Measurements from ENCODE around the gene MTRF1L.

The MTRF1L gene

GRCh38 chr6:153002613-153003365 lies at the start of gene MTRF1L:
MTRF1L (minus strand) TSS chr6:153002709; CDS start chr6:153002685, 24 bp downstream.
- Mint-ChIP-seq H3K4me3 (peak within 1 kb of the TSS; percentile 95), H3K9me3 (no peaks in the 10 kb centered on the region), H3K27ac (peak within 1 kb of the TSS; percentile 83), H3K36me3 (peaks cover 10% of the 10 kb centered on the region), H3K27me3 (no peaks in the 10 kb centered on the region), H3K4me1 (peaks cover 31% of the 10 kb centered on the region)
- peak; percentile 97 for ATAC-seq

GRCh38 chr6:153051801-153052200 lies 49.3 kb upstream of the MTRF1L start:
- Mint-ChIP-seq H3K27me3 (peaks cover 23% of the 10 kb centered on the region), H3K4me1 (no peaks in the 10 kb centered on the region), H3K4me3 (no peak overlapping the region), H3K36me3 (no peaks in the 10 kb centered on the region), H3K9me3 (peaks cover 5% of the 10 kb centered on the region), H3K27ac (no peak overlapping the region)
- no peak for ATAC-seq

GRCh38 chr6:153048631-153049030 lies 46.1 kb upstream of the MTRF1L start:
- Mint-ChIP-seq H3K27me3 (peaks cover 5% of the 10 kb centered on the region), H3K36me3 (no peaks in the 10 kb centered on the region), H3K9me3 (peaks cover 5% of the 10 kb centered on the region), H3K27ac (no peak overlapping the region), H3K4me1 (no peaks in the 10 kb centered on the region), H3K4me3 (no peak overlapping the region)
- no peak for ATAC-seq

GRCh38 chr6:153047386-153047785 lies 44.9 kb upstream of the MTRF1L start:
- no peak for ATAC-seq
- Mint-ChIP-seq H3K4me1 (no peaks in the 10 kb centered on the region), H3K36me3 (no peaks in the 10 kb centered on the region), H3K4me3 (no peak overlapping the region), H3K27ac (no peak overlapping the region), H3K9me3 (peaks cover 5% of the 10 kb centered on the region), H3K27me3 (peaks cover 4% of the 10 kb centered on the region)

- ATAC-seq = no peak
- Mint-ChIP-seq H3K9me3 (no peaks in the 10 kb centered on the region), H3K27me3 (peaks cover 8% of the 10 kb centered on the region), H3K4me1 (no peaks in the 10 kb centered on the region), H3K27ac (no peak overlapping the region), H3K4me3 (no peak overlapping the region), H3K36me3 (no peaks in the 10 kb centered on the region)
These were observed 42.8 kb upstream of the MTRF1L start for GRCh38 chr6:153045271-153045670.

GRCh38 chr6:153044295-153044694 lies 41.8 kb upstream of the MTRF1L start:
- no peak overlapping the region for H3K27ac Mint-ChIP-seq
- H3K4me3 Mint-ChIP-seq = no peak overlapping the region
- no peaks in the 10 kb centered on the region for H3K36me3 Mint-ChIP-seq
- H3K4me1 Mint-ChIP-seq = no peaks in the 10 kb centered on the region
- H3K9me3 Mint-ChIP-seq = no peaks in the 10 kb centered on the region
- H3K27me3 Mint-ChIP-seq = peaks cover 8% of the 10 kb centered on the region
- no peak for ATAC-seq

- H3K27ac Mint-ChIP-seq = no peak overlapping the region
- peaks cover 8% of the 10 kb centered on the region for H3K27me3 Mint-ChIP-seq
- no peak overlapping the region for H3K4me3 Mint-ChIP-seq
- no peaks in the 10 kb centered on the region for H3K9me3 Mint-ChIP-seq
- no peak for ATAC-seq
- no peaks in the 10 kb centered on the region for H3K4me1 Mint-ChIP-seq
- no peaks in the 10 kb centered on the region for H3K36me3 Mint-ChIP-seq
These were observed 41.2 kb upstream of the MTRF1L start for GRCh38 chr6:153043719-153044118.

- Mint-ChIP-seq H3K9me3 (no peaks in the 10 kb centered on the region), H3K36me3 (no peaks in the 10 kb centered on the region), H3K4me1 (no peaks in the 10 kb centered on the region), H3K4me3 (no peak overlapping the region), H3K27me3 (peaks cover 29% of the 10 kb centered on the region), H3K27ac (no peak overlapping the region)
- no peak for ATAC-seq
These were observed 36.0 kb upstream of the MTRF1L start for GRCh38 chr6:153038378-153039057.

- Mint-ChIP-seq H3K9me3 (no peaks in the 10 kb centered on the region), H3K4me1 (no peaks in the 10 kb centered on the region), H3K36me3 (no peaks in the 10 kb centered on the region), H3K27ac (no peak overlapping the region), H3K4me3 (no peak overlapping the region), H3K27me3 (peaks cover 32% of the 10 kb centered on the region)
- no peak for ATAC-seq
These were observed 31.6 kb upstream of the MTRF1L start for GRCh38 chr6:153034139-153034538.

GRCh38 chr6:153032255-153032882 lies 29.9 kb upstream of the MTRF1L start:
- Mint-ChIP-seq H3K4me1 (no peaks in the 10 kb centered on the region), H3K27me3 (peaks cover 34% of the 10 kb centered on the region), H3K27ac (no peak overlapping the region), H3K4me3 (no peak overlapping the region), H3K9me3 (no peaks in the 10 kb centered on the region), H3K36me3 (no peaks in the 10 kb centered on the region)
- no peak for ATAC-seq

- H3K27ac Mint-ChIP-seq = no peak overlapping the region
- no peaks in the 10 kb centered on the region for H3K36me3 Mint-ChIP-seq
- no peaks in the 10 kb centered on the region for H3K4me1 Mint-ChIP-seq
- H3K4me3 Mint-ChIP-seq = no peak overlapping the region
- peaks cover 25% of the 10 kb centered on the region for H3K27me3 Mint-ChIP-seq
- ATAC-seq = no peak
- H3K9me3 Mint-ChIP-seq = no peaks in the 10 kb centered on the region
These were observed 28.9 kb upstream of the MTRF1L start for GRCh38 chr6:153031335-153031955.

GRCh38 chr6:153028963-153029362 lies 26.5 kb upstream of the MTRF1L start:
- Mint-ChIP-seq H3K4me1 (peaks cover 5% of the 10 kb centered on the region), H3K27ac (no peak overlapping the region)
- ATAC-seq = no peak

GRCh38 chr6:153028286-153028685 lies 25.8 kb upstream of the MTRF1L start:
- no peaks in the 10 kb centered on the region for H3K36me3 Mint-ChIP-seq
- H3K27me3 Mint-ChIP-seq = peaks cover 22% of the 10 kb centered on the region
- ATAC-seq = no peak
- H3K4me1 Mint-ChIP-seq = peaks cover 5% of the 10 kb centered on the region
- H3K4me3 Mint-ChIP-seq = no peak overlapping the region
- no peak overlapping the region for H3K27ac Mint-ChIP-seq
- no peaks in the 10 kb centered on the region for H3K9me3 Mint-ChIP-seq

More at GRCh38 chr6:153028963-153029362, 26.5 kb upstream of the MTRF1L start:
- H3K27me3 Mint-ChIP-seq = peaks cover 22% of the 10 kb centered on the region
- H3K9me3 Mint-ChIP-seq = no peaks in the 10 kb centered on the region
- no peak overlapping the region for H3K4me3 Mint-ChIP-seq
- no peaks in the 10 kb centered on the region for H3K36me3 Mint-ChIP-seq

GRCh38 chr6:153027480-153027879 lies 25.0 kb upstream of the MTRF1L start:
- H3K27ac Mint-ChIP-seq = no peak overlapping the region
- no peaks in the 10 kb centered on the region for H3K36me3 Mint-ChIP-seq
- peaks cover 5% of the 10 kb centered on the region for H3K4me1 Mint-ChIP-seq
- no peak overlapping the region for H3K4me3 Mint-ChIP-seq
- ATAC-seq = no peak
- H3K27me3 Mint-ChIP-seq = peaks cover 22% of the 10 kb centered on the region
- no peaks in the 10 kb centered on the region for H3K9me3 Mint-ChIP-seq

GRCh38 chr6:153024709-153025017 lies 22.2 kb upstream of the MTRF1L start:
- H3K36me3 Mint-ChIP-seq = no peaks in the 10 kb centered on the region
- no peak overlapping the region for H3K4me3 Mint-ChIP-seq
- H3K27ac Mint-ChIP-seq = no peak overlapping the region
- peaks cover 16% of the 10 kb centered on the region for H3K27me3 Mint-ChIP-seq
- H3K9me3 Mint-ChIP-seq = no peaks in the 10 kb centered on the region
- no peak for ATAC-seq
- H3K4me1 Mint-ChIP-seq = peaks cover 5% of the 10 kb centered on the region
